Stomach (tissue), 4 donors: ENCODE results near the gene RND2.

Source experiments
- CTCF ChIP-seq, 7 experiments: fragments of 450-650 bp in 4 of 7; fragments of 200-600 bp in 3 of 7; sonication (generic) in 3 of 7; IDR thresholded peaks; one replicate each; pipeline ENCODE4 v1.5.1; 2016 to 2019; ENCODE audit warnings: antibody characterized with exemption in 7 of 7, control low read depth in 2 of 7, mild to moderate bottlenecking in 1 of 7
- EP300 ChIP-seq: sonication (generic); formaldehyde crosslinking; IDR thresholded peaks from one replicate; pipeline ENCODE4 v1.6.1; 2017; ENCODE audit warnings: antibody characterized with exemption
- POLR2A ChIP-seq, 4 donors: fragments of 450-650 bp; IDR thresholded peaks; one replicate each; pipeline ENCODE4 v1.6.1; 2016; ENCODE audit warnings: antibody characterized with exemption in 4 of 4, control low read depth in 2 of 4, mild to moderate bottlenecking in 1 of 4, moderate library complexity in 1 of 4
- POLR2AphosphoS5 ChIP-seq, 3 donors: sonication (generic); formaldehyde crosslinking; IDR thresholded peaks; one replicate each; pipeline ENCODE4 v1.6.1; 2016; ENCODE audit warnings: antibody characterized with exemption in 3 of 3

DNA sequence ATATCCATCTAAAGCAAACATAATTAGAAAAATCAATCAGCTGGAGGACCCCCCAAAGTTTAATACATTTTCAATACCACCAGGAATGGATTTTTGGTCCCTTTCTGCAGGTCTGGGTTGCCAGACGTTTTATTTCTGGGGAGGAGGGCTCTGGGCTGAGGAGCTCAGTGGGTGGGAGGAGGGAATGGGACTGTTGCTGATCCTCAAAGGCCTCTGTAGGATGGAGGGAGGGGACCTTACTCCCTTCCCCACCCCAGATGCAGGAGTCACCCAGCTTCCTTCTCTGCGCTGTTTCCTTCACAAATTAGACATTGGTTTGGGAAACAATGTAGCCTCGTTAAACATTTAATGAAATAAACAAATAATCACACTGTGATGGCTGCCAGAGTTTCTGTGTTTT is 6.6 kb downstream of the RND2 start:
- no peak for TF ChIP-seq CTCF (IDR thresholded peaks at IDR 0.05)
- no peak for TF ChIP-seq POLR2A (IDR thresholded peaks at IDR 0.05)
- no peak for TF ChIP-seq EP300
- no peak for TF ChIP-seq POLR2AphosphoS5 (IDR thresholded peaks at IDR 0.05)
